ENCODE data around the gene UPK1B.

DNA sequence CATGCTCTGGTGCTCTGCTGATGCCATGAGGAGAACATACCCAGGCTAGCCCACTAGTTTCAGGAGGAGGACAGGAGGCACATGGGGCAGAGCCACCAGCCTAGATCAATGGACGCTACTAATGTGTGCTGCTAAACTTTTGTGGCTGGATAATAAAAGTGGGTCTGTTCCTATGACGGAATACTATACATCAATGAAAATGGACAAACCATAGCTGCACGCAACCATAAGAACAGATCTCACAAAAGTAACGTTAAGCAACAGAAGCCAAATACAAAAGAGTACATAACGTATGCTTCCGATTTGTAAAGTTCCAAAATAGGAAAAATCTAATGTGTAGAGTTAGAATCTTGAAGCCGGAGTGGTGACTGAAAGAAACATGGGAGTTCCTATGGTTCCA is 55.8 kb downstream of the UPK1B start:
- no peak for TF ChIP-seq CTCF (IDR thresholded peaks at IDR 0.05)
- TF ChIP-seq POLR2A (IDR thresholded peaks at IDR 0.05): no peak
